Measurements from ENCODE around the gene HDAC11. TPM values are rescaled to one million over a fixed set of nuclear protein-coding genes. Genes with fewer than 3 reads are reported as not detected.

Gene HDAC11
- total and polyA plus RNA-seq, 2 of the 13 experiments (the other 11 are each of a cell fraction or from before 2014, with no cell fraction given): 13.7 to 33.1 TPM

- TF ChIP-seq RBAK (CRISPR knock-in tag; IDR thresholded peaks at IDR 0.05) (no peak), MED13 (CRISPR knock-in tag; IDR thresholded peaks at IDR 0.05) (no peak), ZNF207 (IDR thresholded peaks at IDR 0.05; ENCODE audit: borderline replicate concordance) (no peak), ZBTB43 (CRISPR knock-in tag; conservative IDR thresholded peaks at IDR 0.05) (0 out of 2 replicates have a peak, but pooled peaks have one; percentile 29), HHEX (CRISPR knock-in tag; IDR thresholded peaks at IDR 0.05) (no peak), ZBTB1 (CRISPR knock-in tag; IDR thresholded peaks at IDR 0.05; ENCODE audit: borderline replicate concordance) (no peak), FOXA1 (IDR thresholded peaks at IDR 0.05) (no peak), FOXA1 (CRISPR knock-in tag; IDR thresholded peaks at IDR 0.05) (peak; percentile 48; the same call in 1 of the 2 replicates), CEBPB (IDR thresholded peaks at IDR 0.05; ENCODE audit: borderline replicate concordance, low read depth, low read length) (no peak), ZBTB26 (CRISPR knock-in tag; IDR thresholded peaks at IDR 0.05; ENCODE audit: borderline replicate concordance) (peak; percentile 48; the same call in 1 of the 2 replicates), NFKBIZ (CRISPR knock-in tag; IDR thresholded peaks at IDR 0.05) (no peak), ZNF224 (CRISPR knock-in tag; IDR thresholded peaks at IDR 0.05) (no peak), THRA (CRISPR knock-in tag; IDR thresholded peaks at IDR 0.05; ENCODE audit: borderline replicate concordance) (peak; percentile 71), MED8 (CRISPR knock-in tag; IDR thresholded peaks at IDR 0.05; ENCODE audit: insufficient replicate concordance) (no peak), ZBTB46 (CRISPR knock-in tag; IDR thresholded peaks at IDR 0.05; ENCODE audit: borderline replicate concordance) (no peak), JDP2 (CRISPR knock-in tag; IDR thresholded peaks at IDR 0.05; ENCODE audit: borderline replicate concordance) (no peak), ZNF101 (CRISPR knock-in tag; IDR thresholded peaks at IDR 0.05; ENCODE audit: borderline replicate concordance, low read depth) (no peak), BCLAF1 (IDR thresholded peaks at IDR 0.05) (no peak), ZNF670 (CRISPR knock-in tag; IDR thresholded peaks at IDR 0.05; ENCODE audit: borderline replicate concordance) (no peak)
These were observed 18.7 kb upstream of the HDAC11 start (continued) for GRCh38 chr3:13461169-13462124.

Data from HepG2 (cell line).